ENCODE results near the gene HIRA. TPM values are rescaled to one million over a fixed set of nuclear protein-coding genes. Genes with fewer than 3 reads are reported as not detected.

Gene HIRA
- total RNA-seq, 1 experiment from 2014 or later: 20.0 TPM

DNA sequence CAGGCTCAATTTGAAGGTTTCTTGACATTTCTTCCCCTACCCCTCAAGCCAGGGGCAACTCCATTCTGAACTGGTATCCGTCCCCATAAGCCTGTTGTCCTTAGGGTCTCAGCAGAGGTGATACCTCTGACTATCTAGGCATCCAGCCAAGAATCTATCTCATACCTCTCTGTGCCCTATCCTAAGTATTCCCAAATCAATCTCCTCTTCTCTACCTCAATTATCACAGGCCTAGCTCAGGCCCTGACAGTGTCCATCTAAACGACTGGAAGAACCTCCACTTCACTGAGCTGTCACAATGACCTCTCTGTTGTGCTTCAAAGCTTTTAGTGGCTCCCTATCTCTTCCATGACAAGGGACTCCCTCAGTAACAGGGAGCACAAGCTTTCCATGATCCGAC, 26.9 kb downstream of the HIRA start:
- no peak for DNase-seq
- Histone ChIP-seq H3K9me2 (replicated peaks; ENCODE audit: insufficient read depth, low read length) (no peaks in the 10 kb centered on the region), H3K9me3 (ENCODE audit: low read length) (no peaks in the 10 kb centered on the region), H3K27ac (ENCODE audit: low read length) (no peak overlapping the region), H3K9ac (ENCODE audit: low read length) (no peak overlapping the region), H2AFZ (ENCODE audit: low read length) (no peak overlapping the region), H3K4me3 (ENCODE audit: low read length) (no peak overlapping the region), H3K36me3 (ENCODE audit: insufficient read depth, low read length) (peaks cover 47% of the 10 kb centered on the region; the same call in 1 of the 2 replicates), H3K79me2 (ENCODE audit: low read length) (peaks cover 20% of the 10 kb centered on the region), H3K27me3 (ENCODE audit: low read length) (no peaks in the 10 kb centered on the region), H3K4me1 (ENCODE audit: low read length) (no peaks in the 10 kb centered on the region), H3K4me2 (ENCODE audit: low read depth, low read length, poor library complexity, severe bottlenecking) (no peak overlapping the region), H4K20me1 (ENCODE audit: insufficient read depth, low read depth, low read length) (no peaks in the 10 kb centered on the region)

DNA sequence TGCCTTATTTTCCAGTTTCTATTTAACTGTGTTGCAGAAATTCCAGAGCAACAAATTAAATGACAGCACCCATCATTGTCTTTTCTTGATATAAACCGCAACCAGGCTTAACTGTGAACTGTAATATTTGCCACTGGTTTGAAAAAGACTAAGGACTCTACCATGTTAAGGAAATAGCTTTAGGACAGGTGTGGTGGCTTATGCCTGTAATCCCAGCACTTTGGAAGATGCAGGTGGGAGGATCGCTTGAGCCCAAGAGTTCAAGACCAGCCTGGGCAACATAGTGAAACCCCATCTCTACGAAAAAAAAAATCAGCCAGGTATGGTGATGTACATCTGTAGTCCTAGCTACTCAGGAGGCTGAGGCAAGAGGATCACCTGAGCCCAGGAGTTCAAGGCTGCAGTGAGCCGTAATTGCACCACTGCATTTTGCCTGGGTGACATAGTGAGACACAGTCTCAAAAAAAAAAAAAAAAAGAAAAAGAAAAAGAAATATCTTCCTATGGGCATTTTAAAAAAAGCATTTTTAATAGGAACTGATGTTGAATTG, 28.8 kb downstream of the HIRA start:
- Histone ChIP-seq H4K20me1 (ENCODE audit: insufficient read depth, low read depth, low read length) (no peaks in the 10 kb centered on the region), H3K4me3 (ENCODE audit: low read length) (no peak overlapping the region), H3K9me3 (ENCODE audit: low read length) (no peaks in the 10 kb centered on the region), H3K9ac (ENCODE audit: low read length) (no peak overlapping the region), H2AFZ (ENCODE audit: low read length) (no peak overlapping the region), H3K27ac (ENCODE audit: low read length) (no peak overlapping the region), H3K27me3 (ENCODE audit: low read length) (no peaks in the 10 kb centered on the region), H3K4me1 (ENCODE audit: low read length) (no peaks in the 10 kb centered on the region), H3K4me2 (ENCODE audit: low read depth, low read length, poor library complexity, severe bottlenecking) (no peak overlapping the region), H3K36me3 (ENCODE audit: insufficient read depth, low read length) (peaks cover 44% of the 10 kb centered on the region; the same call in 1 of the 2 replicates), H3K9me2 (replicated peaks; ENCODE audit: insufficient read depth, low read length) (no peaks in the 10 kb centered on the region), H3K79me2 (ENCODE audit: low read length) (peaks cover 20% of the 10 kb centered on the region)
- DNase-seq: no peak

DNA sequence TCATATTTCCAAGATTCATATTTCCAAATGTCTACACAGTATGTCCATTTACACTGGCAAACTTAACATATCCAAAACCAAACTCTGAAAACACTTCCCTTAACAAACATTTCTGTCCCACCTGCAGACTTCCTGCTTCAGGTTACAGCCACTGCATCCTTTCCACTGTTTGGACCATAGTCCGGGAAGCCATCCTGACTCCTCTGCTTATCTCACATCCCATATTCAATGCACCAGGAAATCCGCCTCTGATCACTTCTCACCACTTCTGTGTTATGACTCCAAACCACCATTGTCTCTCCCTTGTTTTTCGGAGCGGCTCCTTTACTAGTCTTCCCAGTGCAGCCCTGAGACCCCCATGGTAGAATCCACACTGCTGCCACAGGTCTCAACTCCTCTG, 30.1 kb downstream of the HIRA start:
- H3K36me3 ChIP-seq (ENCODE audit: insufficient read depth, low read length): peaks cover 39% of the 10 kb centered on the region; the same call in 1 of the 2 replicates
- H3K4me2 ChIP-seq (ENCODE audit: low read depth, low read length, poor library complexity, severe bottlenecking): no peak overlapping the region
- H3K9me3 ChIP-seq (ENCODE audit: low read length): no peaks in the 10 kb centered on the region
- DNase-seq: no peak
- no peaks in the 10 kb centered on the region for H4K20me1 ChIP-seq (ENCODE audit: insufficient read depth, low read depth, low read length)
- no peak overlapping the region for H3K4me3 ChIP-seq (ENCODE audit: low read length)
- H2AFZ ChIP-seq (ENCODE audit: low read length): no peak overlapping the region
- H3K27me3 ChIP-seq (ENCODE audit: low read length): no peaks in the 10 kb centered on the region
- H3K9me2 ChIP-seq (replicated peaks; ENCODE audit: insufficient read depth, low read length): no peaks in the 10 kb centered on the region
- H3K4me1 ChIP-seq (ENCODE audit: low read length): no peaks in the 10 kb centered on the region
- H3K9ac ChIP-seq (ENCODE audit: low read length): no peak overlapping the region
- peaks cover 14% of the 10 kb centered on the region for H3K79me2 ChIP-seq (ENCODE audit: low read length)
- H3K27ac ChIP-seq (ENCODE audit: low read length): no peak overlapping the region

DNA sequence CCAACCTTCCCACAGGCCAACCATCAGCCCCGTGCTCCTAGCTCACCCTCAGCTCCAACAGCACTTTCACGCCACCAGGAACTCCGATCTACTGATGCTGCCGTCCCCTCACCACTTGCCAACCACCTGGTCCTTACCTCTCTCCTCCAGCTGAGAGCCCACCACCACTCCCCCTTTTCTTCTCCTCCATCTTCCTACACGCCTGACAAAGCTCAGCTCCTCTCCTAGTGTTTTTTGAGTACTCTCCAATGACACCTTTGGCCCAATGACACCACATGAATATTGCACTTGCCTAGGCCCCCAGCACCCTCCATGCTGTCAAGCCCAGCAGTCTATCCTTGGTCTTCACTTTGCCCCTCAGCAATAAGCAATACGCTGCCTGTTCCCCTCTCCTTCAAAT, 30.7 kb downstream of the HIRA start:
- DNase-seq: no peak
- Histone ChIP-seq H3K36me3 (ENCODE audit: insufficient read depth, low read length) (peaks cover 33% of the 10 kb centered on the region; the same call in 1 of the 2 replicates), H3K9me2 (replicated peaks; ENCODE audit: insufficient read depth, low read length) (no peaks in the 10 kb centered on the region), H3K27ac (ENCODE audit: low read length) (no peak overlapping the region), H3K9ac (ENCODE audit: low read length) (no peak overlapping the region), H2AFZ (ENCODE audit: low read length) (no peak overlapping the region), H4K20me1 (ENCODE audit: insufficient read depth, low read depth, low read length) (no peaks in the 10 kb centered on the region), H3K4me3 (ENCODE audit: low read length) (no peak overlapping the region), H3K79me2 (ENCODE audit: low read length) (peaks cover 14% of the 10 kb centered on the region), H3K27me3 (ENCODE audit: low read length) (no peaks in the 10 kb centered on the region), H3K4me2 (ENCODE audit: low read depth, low read length, poor library complexity, severe bottlenecking) (no peak overlapping the region), H3K4me1 (ENCODE audit: low read length) (no peaks in the 10 kb centered on the region), H3K9me3 (ENCODE audit: low read length) (no peaks in the 10 kb centered on the region)

DNA sequence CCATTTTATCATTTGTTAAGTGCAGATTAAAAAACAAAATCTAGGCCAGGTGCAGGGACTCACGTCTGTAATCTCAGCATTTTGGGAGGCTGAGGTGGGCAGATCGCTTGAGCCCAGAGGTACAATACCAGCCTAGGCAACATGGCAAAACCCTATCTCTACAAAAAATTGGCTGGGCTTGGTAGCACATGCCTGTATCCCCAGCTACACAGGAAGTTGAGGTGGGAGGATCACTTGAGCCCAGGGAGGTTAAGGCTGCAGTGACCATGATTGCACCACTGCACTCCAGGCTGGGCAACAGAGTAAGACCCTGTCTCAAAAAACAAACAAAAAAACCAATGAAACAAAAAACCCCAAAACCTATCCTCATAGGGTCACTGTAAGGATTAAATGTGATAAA, 32.9 kb downstream of the HIRA start:
- H3K4me1 ChIP-seq (ENCODE audit: low read length): no peaks in the 10 kb centered on the region
- H2AFZ ChIP-seq (ENCODE audit: low read length): no peak overlapping the region
- peaks cover 32% of the 10 kb centered on the region; the same call in 1 of the 2 replicates for H3K36me3 ChIP-seq (ENCODE audit: insufficient read depth, low read length)
- 0 out of 2 replicates have a peak, but pooled peaks cover 3% of the 10 kb centered on the region for H3K79me2 ChIP-seq (ENCODE audit: low read length)
- no peak overlapping the region for H3K9ac ChIP-seq (ENCODE audit: low read length)
- H3K27ac ChIP-seq (ENCODE audit: low read length): no peak overlapping the region
- no peak overlapping the region for H3K4me3 ChIP-seq (ENCODE audit: low read length)
- H4K20me1 ChIP-seq (ENCODE audit: insufficient read depth, low read depth, low read length): no peaks in the 10 kb centered on the region
- no peaks in the 10 kb centered on the region for H3K27me3 ChIP-seq (ENCODE audit: low read length)
- no peak overlapping the region for H3K4me2 ChIP-seq (ENCODE audit: low read depth, low read length, poor library complexity, severe bottlenecking)
- H3K9me2 ChIP-seq (replicated peaks; ENCODE audit: insufficient read depth, low read length): no peaks in the 10 kb centered on the region
- no peak for DNase-seq
- H3K9me3 ChIP-seq (ENCODE audit: low read length): no peaks in the 10 kb centered on the region

DNA sequence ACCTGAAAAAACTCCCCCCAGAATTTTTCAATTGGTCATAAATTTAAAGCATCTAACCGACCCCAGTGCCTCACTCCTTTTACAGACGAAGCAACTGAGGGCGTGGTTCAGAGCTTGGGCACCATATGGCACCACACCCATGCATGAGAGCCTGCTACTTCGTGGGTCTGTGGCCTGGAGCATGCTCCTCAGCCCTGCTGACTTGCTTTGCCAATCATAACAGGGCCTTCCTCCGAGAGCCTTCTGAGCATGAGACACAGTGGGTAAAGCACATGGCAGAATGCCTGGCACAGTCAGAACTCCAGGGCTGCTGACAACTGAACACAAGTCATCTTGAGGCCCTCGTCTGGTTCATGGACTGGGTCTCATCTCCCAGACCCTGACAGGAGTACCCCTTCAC, 33.3 kb downstream of the HIRA start:
- H3K27ac ChIP-seq (ENCODE audit: low read length): no peak overlapping the region

DNA sequence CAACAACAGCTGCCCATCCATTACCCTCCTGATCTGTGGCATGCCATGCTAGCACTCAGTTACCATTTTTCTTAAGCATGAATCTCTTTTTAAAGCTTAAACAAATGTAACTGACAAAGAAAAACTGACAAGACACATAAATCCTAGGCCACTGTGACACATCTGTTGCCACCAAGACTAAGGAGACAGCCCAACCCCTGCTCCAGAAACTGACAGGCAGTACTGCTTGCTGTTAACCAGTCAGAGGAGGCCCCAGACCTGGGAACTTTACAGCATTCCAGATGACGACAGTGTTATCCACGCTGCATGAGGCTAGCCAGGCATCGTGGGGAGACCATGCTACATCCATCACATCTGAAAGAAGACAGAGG, 33.8 kb downstream of the HIRA start:
- Histone ChIP-seq H3K27me3 (ENCODE audit: low read length) (no peaks in the 10 kb centered on the region), H3K36me3 (ENCODE audit: insufficient read depth, low read length) (peaks cover 35% of the 10 kb centered on the region; the same call in 1 of the 2 replicates), H3K4me3 (ENCODE audit: low read length) (no peak overlapping the region), H3K27ac (ENCODE audit: low read length) (no peak overlapping the region), H3K4me2 (ENCODE audit: low read depth, low read length, poor library complexity, severe bottlenecking) (no peak overlapping the region), H4K20me1 (ENCODE audit: insufficient read depth, low read depth, low read length) (no peaks in the 10 kb centered on the region), H3K9ac (ENCODE audit: low read length) (no peak overlapping the region), H3K9me3 (ENCODE audit: low read length) (no peaks in the 10 kb centered on the region), H3K79me2 (ENCODE audit: low read length) (0 out of 2 replicates have a peak, but pooled peaks cover 3% of the 10 kb centered on the region), H2AFZ (ENCODE audit: low read length) (no peak overlapping the region), H3K9me2 (replicated peaks; ENCODE audit: insufficient read depth, low read length) (no peaks in the 10 kb centered on the region), H3K4me1 (ENCODE audit: low read length) (no peaks in the 10 kb centered on the region)
- no peak for DNase-seq

More for the DNA sequence above, 33.3 kb downstream of the HIRA start:
- Histone ChIP-seq H3K9me2 (replicated peaks; ENCODE audit: insufficient read depth, low read length) (no peaks in the 10 kb centered on the region), H3K9ac (ENCODE audit: low read length) (no peak overlapping the region), H2AFZ (ENCODE audit: low read length) (no peak overlapping the region), H3K27me3 (ENCODE audit: low read length) (no peaks in the 10 kb centered on the region), H3K9me3 (ENCODE audit: low read length) (no peaks in the 10 kb centered on the region), H3K79me2 (ENCODE audit: low read length) (0 out of 2 replicates have a peak, but pooled peaks cover 3% of the 10 kb centered on the region), H3K36me3 (ENCODE audit: insufficient read depth, low read length) (peaks cover 34% of the 10 kb centered on the region; the same call in 1 of the 2 replicates), H3K4me1 (ENCODE audit: low read length) (no peaks in the 10 kb centered on the region), H4K20me1 (ENCODE audit: insufficient read depth, low read depth, low read length) (no peaks in the 10 kb centered on the region), H3K4me3 (ENCODE audit: low read length) (no peak overlapping the region), H3K4me2 (ENCODE audit: low read depth, low read length, poor library complexity, severe bottlenecking) (no peak overlapping the region)
- DNase-seq: no peak

DNA sequence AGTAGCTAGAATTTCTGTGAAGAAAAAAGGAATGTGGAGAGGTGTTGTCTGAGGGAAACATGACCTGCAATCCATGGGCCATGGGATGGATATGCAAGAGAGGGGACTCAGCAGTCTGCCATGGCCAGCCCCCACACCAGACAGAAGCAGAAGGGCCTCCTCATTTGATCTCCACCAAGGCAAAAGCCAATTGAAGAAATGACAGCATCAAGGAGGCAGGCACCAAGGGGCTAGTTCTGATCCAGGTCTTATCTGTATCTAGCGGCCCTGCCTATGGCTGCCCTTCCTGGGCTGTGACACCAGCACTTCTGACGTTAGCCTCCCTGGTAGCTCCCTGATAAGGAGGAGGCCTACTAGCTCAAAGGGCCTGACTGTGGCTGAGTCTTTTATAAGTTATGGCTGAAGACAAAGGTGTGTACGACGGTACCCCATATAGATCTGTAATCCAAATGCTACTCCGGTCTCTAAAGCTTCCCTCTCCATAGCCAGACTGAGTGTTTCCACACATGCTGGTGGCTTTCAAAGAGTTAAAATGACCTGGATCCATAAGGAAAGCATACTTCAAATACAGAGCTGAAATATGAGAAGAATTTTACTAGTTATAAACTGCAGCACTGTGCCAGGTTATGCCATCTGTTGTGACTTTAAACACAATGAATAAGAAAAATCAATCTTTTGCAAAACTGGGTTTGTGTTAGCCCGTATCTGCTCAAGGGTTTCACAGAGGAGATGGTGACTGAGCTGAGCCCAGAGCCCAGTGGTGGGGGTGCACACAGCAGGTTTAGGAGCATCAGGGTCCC, 34.4 kb downstream of the HIRA start:
- Histone ChIP-seq H3K9me2 (replicated peaks; ENCODE audit: insufficient read depth, low read length) (no peaks in the 10 kb centered on the region), H3K36me3 (ENCODE audit: insufficient read depth, low read length) (peaks cover 37% of the 10 kb centered on the region), H3K4me2 (ENCODE audit: low read depth, low read length, poor library complexity, severe bottlenecking) (no peak overlapping the region), H3K27ac (ENCODE audit: low read length) (no peak overlapping the region), H3K9ac (ENCODE audit: low read length) (no peak overlapping the region), H3K27me3 (ENCODE audit: low read length) (no peaks in the 10 kb centered on the region), H2AFZ (ENCODE audit: low read length) (no peak overlapping the region), H3K9me3 (ENCODE audit: low read length) (no peaks in the 10 kb centered on the region), H3K4me1 (ENCODE audit: low read length) (no peaks in the 10 kb centered on the region), H3K79me2 (ENCODE audit: low read length) (no peaks in the 10 kb centered on the region), H4K20me1 (ENCODE audit: insufficient read depth, low read depth, low read length) (no peaks in the 10 kb centered on the region), H3K4me3 (ENCODE audit: low read length) (no peak overlapping the region)
- no peak for DNase-seq

Measured in Karpas-422 (cell line).